A375 (cell line): Measurements from ENCODE around the gene ESRRG. TPM values are rescaled to one million over a fixed set of nuclear protein-coding genes. Genes with fewer than 3 reads are reported as not detected.

Source experiments
- total RNA-seq: library from RNA; depleted of rRNA; stranded (reverse); fragments of >200 nt; shearing (Covaris generic); gene quantifications from 2 replicates; pipeline ENCODE4 v1.2.3, GENCODE V29; 2014; rRNA removed

ESRRG gene
- total RNA-seq, result 0.53 and 0.57 TPM in 2 replicates

DNA sequence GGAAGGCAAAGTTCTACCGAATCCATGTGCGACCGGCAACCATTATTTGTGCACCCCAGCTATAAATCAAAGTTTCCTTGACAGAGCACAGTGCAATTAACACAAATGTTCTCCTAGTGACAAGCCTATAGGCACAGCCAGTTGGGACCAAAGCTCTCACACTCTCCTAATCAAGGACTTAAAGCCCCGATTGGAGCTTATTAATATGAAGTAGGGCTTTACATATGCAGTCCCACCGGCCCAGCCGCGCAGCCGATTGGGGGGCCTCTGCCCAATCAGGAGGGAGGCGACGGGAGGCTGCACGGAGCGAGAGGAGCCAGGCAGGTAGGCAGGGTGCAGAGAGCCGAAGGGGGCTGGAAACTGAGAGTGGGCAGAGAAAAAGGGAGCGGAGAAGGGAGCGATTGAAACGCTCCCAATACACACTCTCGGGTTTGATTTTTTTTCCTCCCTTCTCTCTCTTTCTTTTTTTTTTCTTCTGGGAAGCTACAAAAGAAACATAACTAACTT, at the start of gene ESRRG:
TSS of gene ESRRG (minus strand) at position 156 of the 507 bp plus-strand sequence. CDS start at position 26, 130 bp downstream.

